GM12878 (cell line): ENCODE results near the gene ANKRD11. TPM values are rescaled to one million over a fixed set of nuclear protein-coding genes. Genes with fewer than 3 reads are reported as not detected.

Experiments used
- ATAC-seq: fragments of 200-7000 bp; cut with Tn5 transposase; 3 replicates; pipeline ENCODE4 v1.9.1; 2020; ENCODE audit warnings: mild to moderate bottlenecking, moderate library complexity
- BruUV-seq: library from RNA; stranded (reverse); fragments of 400-500 nt; replicated peaks from 2 replicates; lab custom pipeline; 2021; lab: Mats Ljungman, UMichigan
- CTCF ChIA-PET: fragments of 300-600 bp; sonication (Branson Sonifier 250); formaldehyde crosslinking; extraction: SDS; loops from one replicate; lab custom pipeline; 2021; ENCODE audit warnings: inconsistent platforms; lab: Yijun Ruan, JAX
- POLR2A ChIA-PET: fragments of 350-600 bp; formaldehyde crosslinking; extraction: SDS; loops from one replicate; lab custom pipeline; 2021; ENCODE audit warnings: inconsistent platforms; lab: Charles Lee
- RAD21 ChIA-PET: fragments of 300-600 bp; sonication (Branson Sonifier 250); formaldehyde crosslinking; loops from one replicate; lab custom pipeline; 2023; ENCODE audit warnings: antibody characterized with exemption; ENCODE audit not compliant: unreplicated experiment; lab: Charles Lee
- SMC1A ChIA-PET: fragments of 300-600 bp; sonication (Branson Sonifier 250); formaldehyde crosslinking; loops from one replicate; lab custom pipeline; 2023; ENCODE audit not compliant: unreplicated experiment, uncharacterized antibody; lab: Charles Lee
- DNase-seq: peaks from one replicate; pipeline ENCODE4 v3.0.0-alpha.2; 2011; ENCODE audit warnings: low read depth, low spot score
- FAIRE-seq: peaks from 3 replicates; lab custom pipeline; 2011; peaks lifted over from hg19 to GRCh38; lab: Jason Lieb, UNC
- H2AFZ ChIP-seq: 2 replicates; pipeline ENCODE4 v1.6.0; 2011; ENCODE audit warnings: low read depth, low read length, control low read depth; ENCODE audit not compliant: control insufficient read depth
- H3K27ac ChIP-seq: 2 replicates; pipeline ENCODE4 v1.5.1; 2011; ENCODE audit warnings: control low read depth; ENCODE audit not compliant: control insufficient read depth, insufficient read depth
- H3K27me3 ChIP-seq, 2 experiments: replicated peaks in 1 of 2; 2 replicates each; pipeline versions ENCODE4 v1.6.0 to v1.6.1; 2011; ENCODE audit warnings: low read length in 1 of 2; ENCODE audit not compliant: control insufficient read depth in 2 of 2, insufficient read depth in 2 of 2
- H3K36me3 ChIP-seq, 2 experiments: 2 replicates each; pipeline ENCODE4 v1.5.1; 2011; ENCODE audit warnings: low read length in 1 of 2; ENCODE audit not compliant: control insufficient read depth in 2 of 2, insufficient read depth in 2 of 2
- H3K4me1 ChIP-seq: 2 replicates; pipeline ENCODE4 v1.6.1; 2011; ENCODE audit warnings: mild to moderate bottlenecking, low read length, moderate library complexity, mixed read lengths; ENCODE audit not compliant: control insufficient read depth, insufficient read depth
- H3K4me2 ChIP-seq: 2 replicates; pipeline ENCODE4 v1.6.0; 2011; ENCODE audit warnings: control low read depth; ENCODE audit not compliant: control insufficient read depth, insufficient read depth
- H3K4me3 ChIP-seq: fragments of 200-600 bp; sonication (generic); 2 replicates; pipeline ENCODE4 v1.5.1; 2016
- H3K79me2 ChIP-seq: 2 replicates; pipeline ENCODE4 v1.6.0; 2011; ENCODE audit warnings: low read length; ENCODE audit not compliant: control insufficient read depth, insufficient read depth
- H3K9ac ChIP-seq: 2 replicates; pipeline ENCODE4 v1.8.0; 2011; ENCODE audit warnings: low read length, control low read depth, mixed read lengths; ENCODE audit not compliant: control insufficient read depth, insufficient read depth
- H3K9me3 ChIP-seq: replicated peaks from 3 replicates; pipeline ENCODE4 v1.5.1; 2011; ENCODE audit warnings: mild to moderate bottlenecking, low read length; ENCODE audit not compliant: control insufficient read depth, insufficient read depth
- H4K20me1 ChIP-seq: 2 replicates; pipeline ENCODE4 v1.6.0; 2011; ENCODE audit not compliant: control insufficient read depth, insufficient read depth
- PBX3 ChIP-seq: IDR thresholded peaks from 2 replicates; pipeline ENCODE4 v1.6.1; 2011; ENCODE audit warnings: mild to moderate bottlenecking, low read depth, low read length, moderate library complexity; ENCODE audit not compliant: insufficient replicate concordance
- ZNF384 ChIP-seq: IDR thresholded peaks from 2 replicates; pipeline ENCODE4 v1.6.1; 2012; ENCODE audit warnings: low read depth, mild to moderate bottlenecking, low read length, improper control_type of control experiment, borderline replicate concordance
- WGBS: methylation state at CpG from one replicate; pipeline ENCODE4 v1.1.6; 2016; ENCODE audit warnings: low lambda C conversion rate; ENCODE audit not compliant: insufficient replicate concordance, insufficient coverage; ENCODE audit errors: missing lambda C conversion rate; 5-methylcytosine and 5-hydroxymethylcytosine counted together
- in situ Hi-C: fragments of 300-500 bp; cut with MboI; formaldehyde crosslinking; loops from 9 replicates; pipeline ENCODE4 v1.14.3; 2018; ENCODE audit warnings: mixed read lengths
- intact Hi-C: fragments of 100-400 bp; cut with micrococcal nuclease; formaldehyde crosslinking; loops from one replicate; pipeline ENCODE4 v1.14.2; 2022; ENCODE audit not compliant: unreplicated experiment
- polyA plus RNA-seq, 11 experiments: library from polyadenylated mRNA; depleted of rRNA in 4 of 11; unstranded in 6 of 11; stranded (reverse) in 5 of 11; fragments of >200 nt; fragmentation: Nextera tagmentation in 4 of 11; fragmentation: Illumina TruSeq in 1 of 11; extraction: Ambion mirVana in 4 of 11; extraction: Trizol in 1 of 11; gene quantifications; 1 replicate in 1 of 11; 2 replicates in 10 of 11; pipeline versions ENCODE4 v1.2.1 to v1.2.3, GENCODE V29; 2011 to 2016; ENCODE audit warnings: inconsistent platforms in 2 of 11, missing spikeins in 2 of 11, low read depth in 1 of 11
- total RNA-seq, 4 experiments: library from RNA; depleted of rRNA in 3 of 4; stranded (reverse); fragments of >200 nt in 3 of 4; fragmentation: Illumina TruSeq in 1 of 4; extraction: Trizol in 1 of 4; gene quantifications; 2 replicates each; pipeline versions ENCODE4 v1.2.1 to v1.2.3, GENCODE V29; 2013 to 2021

ANKRD11 gene
- total and polyA plus RNA-seq, 10 of the 15 experiments (the other 5 are each of a cell fraction or from before 2014, with no cell fraction given) = 5.1 to 103 (median 27.4) TPM

GRCh38 chr16:89334050-89334449 lies 156.3 kb downstream of the ANKRD11 start:
- POLR2A ChIA-PET = interaction anchor here (0.7 kb wide), 1 partner anchor 316 kb away, joined by 3 read pairs; no protein-coding TSS in a partner anchor
- no peak for FAIRE-seq

More at GRCh38 chr16:89334050-89334449, 156.3 kb downstream of the ANKRD11 start:
- Histone ChIP-seq H4K20me1 (peaks cover 33% of the 10 kb centered on the region), H3K27ac (peak overlapping the region; percentile 46; the same call in 1 of the 2 replicates)
- peak; percentile 46; the same call in 1 of the 2 replicates for TF ChIP-seq ZNF384
- TF ChIP-seq PBX3 = no peak
- TF ChIP-seq, all 136 proteins: peak for 1
- CTCF ChIA-PET = interaction anchor here (0.7 to 1.6 kb wide), 4 partner anchors 13 to 224 kb away, joined by 3 to 7 read pairs (median 3); partner anchors contain the start of gene SPG7
- H3K36me3 ChIP-seq = peaks cover 2 to 3% of the 10 kb centered on the region in 2 experiments; a peak in 2 of 4 replicates
- H3K9ac ChIP-seq = no peak overlapping the region
- ATAC-seq (peak; percentile 28), DNase-seq (no peak)
- H3K4me3 ChIP-seq = no peak overlapping the region
- peaks cover 35% of the 10 kb centered on the region for H3K4me1 ChIP-seq
- H3K79me2 ChIP-seq = peaks cover 82% of the 10 kb centered on the region
- H3K9me3 ChIP-seq = no peaks in the 10 kb centered on the region
- SMC1A ChIA-PET = no interaction called here
- no peak overlapping the region for H3K4me2 ChIP-seq
- RAD21 ChIA-PET = no interaction called here
- WGBS = 94% methylated on average over 2 of the region's 2 CpGs
- no peak overlapping the region for H2AFZ ChIP-seq
- in situ Hi-C loops = loop anchor here (5.0 kb wide), 1 partner anchor 223 kb away; no protein-coding TSS in a partner anchor
- intact Hi-C loops = loop anchor here (5.0 kb wide), 2 partner anchors 153 to 173 kb away; partner anchors contain the start of gene SPG7
- no TSS peak for BruUV-seq
- H3K27me3 ChIP-seq = no peaks in the 10 kb centered on the region
